Sciatic nerve (tissue), 2 donors: ENCODE measurements around the gene GTF2E1. TPM values are rescaled to one million over a fixed set of nuclear protein-coding genes. Genes with fewer than 3 reads are reported as not detected.
"Not testable (repeated sequence)": the region's sequence is repeated elsewhere in the genome, so short reads cannot be mapped to it uniquely, and the experiment has no call there.

Experiments
- ATAC-seq: fragments of 200-7000 bp; cut with Tn5 transposase; one replicate; pipeline ENCODE4 v1.9.1; 2020; ENCODE audit warnings: mild to moderate bottlenecking, moderate library complexity
- DNase-seq: peaks from one replicate; pipeline ENCODE4 v3.0.0-alpha.2; 2020; ENCODE audit warnings: low spot score
- intact Hi-C: fragments of 100-400 bp; cut with DNase I; formaldehyde crosslinking; loops from one replicate; pipeline ENCODE4 v1.14.2; 2022
- total RNA-seq: library from RNA; stranded (reverse); fragmentation: NEBNext Ultra II Directional; extraction: Animal tissue kit (Norgen Biotek cat#: 25700); gene quantifications from one replicate; pipeline ENCODE4 v1.2.1, GENCODE V29; 2021
- donor health status: DM: no; HTN: no; CAD: no.
- donor health status: DM: no; HTN: no; CAD: no.

The GTF2E1 gene
- total RNA-seq: 15.0 TPM

GRCh38 chr3:120742198-120742848, at the start of gene GTF2E1, which contains the start of gene RABL3:
GTF2E1 (plus strand) TSS chr3:120742744; CDS start chr3:120750553, 7,809 bp downstream.
RABL3 (minus strand) TSS chr3:120742516; CDS start chr3:120742507, 9 bp downstream.
- intact Hi-C loops: no loop called here
- ATAC-seq: peak; percentile 100
- DNase-seq: peak; percentile 97

- intact Hi-C loops: no loop called here
- ATAC-seq: no peak
- no peak for DNase-seq
Measured at GRCh38 chr3:120693439-120694171, 48.9 kb upstream of the GTF2E1 start.

- ATAC-seq: no peak
- intact Hi-C loops: no loop called here
- no peak for DNase-seq
Measured at GRCh38 chr3:120699333-120699732, 43.2 kb upstream of the GTF2E1 start.

GRCh38 chr3:120705884-120706582, 36.5 kb upstream of the GTF2E1 start:
- no peak for DNase-seq
- no peak for ATAC-seq
- intact Hi-C loops: no loop called here

- DNase-seq (no peak), ATAC-seq (no peak)
- intact Hi-C loops: no loop called here
Measured at GRCh38 chr3:120706950-120707349, 35.6 kb upstream of the GTF2E1 start.

- DNase-seq: no peak
- ATAC-seq: no peak
- intact Hi-C loops: no loop called here
Measured at GRCh38 chr3:120708408-120708807, 34.1 kb upstream of the GTF2E1 start.

- no peak for DNase-seq
- no peak for ATAC-seq
- intact Hi-C loops: no loop called here
Measured at GRCh38 chr3:120710369-120710768, 32.2 kb upstream of the GTF2E1 start.

- DNase-seq (no peak), ATAC-seq (no peak)
- intact Hi-C loops: no loop called here
Measured at GRCh38 chr3:120713262-120713661, 29.3 kb upstream of the GTF2E1 start.

DNA sequence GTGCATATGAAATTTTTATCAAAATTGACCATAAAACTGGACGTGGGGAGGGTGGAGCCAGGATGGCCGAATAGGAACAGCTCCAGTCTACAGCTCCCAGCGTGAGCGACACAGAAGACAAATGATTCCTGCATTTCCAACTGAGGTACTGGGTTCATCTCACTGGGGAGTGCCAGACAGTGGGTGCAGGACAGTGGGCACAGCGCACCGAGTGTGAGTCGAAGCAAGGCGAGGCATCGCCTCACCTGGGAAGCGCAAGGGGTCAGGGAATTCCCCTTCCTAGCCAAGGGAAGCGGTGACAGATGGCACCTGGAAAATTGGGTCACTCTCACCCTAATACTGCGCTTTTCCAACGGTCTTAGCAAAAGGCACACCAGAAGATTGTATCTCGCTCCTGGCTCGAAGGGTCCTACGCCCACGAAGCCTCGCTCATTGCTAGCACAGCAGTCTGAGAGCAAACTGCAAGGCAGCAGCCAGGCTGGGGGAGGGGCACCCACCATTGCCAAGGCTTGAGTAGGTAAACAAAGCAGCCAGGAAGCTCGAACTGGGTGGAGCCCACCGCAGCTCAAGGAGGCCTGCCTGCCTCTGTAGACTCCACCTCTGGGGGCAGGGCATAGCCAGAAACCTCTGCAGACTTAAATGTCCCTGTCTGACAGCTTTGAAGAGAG, 23.2 kb upstream of the GTF2E1 start:
- peak; percentile 65 for DNase-seq
- ATAC-seq, intact Hi-C loops: not testable (repeated sequence)

- intact Hi-C loops: no loop called here
- ATAC-seq (no peak), DNase-seq (no peak)
Measured at GRCh38 chr3:120726791-120727190, 15.8 kb upstream of the GTF2E1 start.

- ATAC-seq (no peak), DNase-seq (no peak)
- intact Hi-C loops: no loop called here
Measured at GRCh38 chr3:120730576-120731542, 11.7 kb upstream of the GTF2E1 start.

DNA sequence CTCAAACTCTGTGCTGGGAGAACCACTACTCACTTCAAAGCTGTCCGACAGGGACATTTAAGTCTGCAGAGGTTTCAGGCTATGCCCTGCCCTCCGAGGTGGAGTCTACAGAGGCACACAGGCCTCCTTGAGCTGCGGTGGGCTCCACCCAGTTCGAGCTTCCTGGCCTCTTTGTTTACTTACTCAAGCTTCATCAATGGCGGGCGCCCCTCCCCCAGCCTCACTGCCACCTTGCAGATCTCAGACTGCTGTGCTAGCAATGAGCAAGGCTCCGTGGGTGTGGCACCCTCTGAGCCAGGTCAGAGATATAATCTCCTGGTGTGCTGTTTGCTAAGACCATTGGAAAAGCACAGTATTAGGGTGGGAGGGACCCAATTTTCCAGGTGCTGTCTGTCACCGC, 4.5 kb upstream of the GTF2E1 start:
- intact Hi-C loops, DNase-seq, ATAC-seq: not testable (repeated sequence)

GRCh38 chr3:120741320-120741719, 1.2 kb upstream of the GTF2E1 start:
- intact Hi-C loops: no loop called here
- no peak for ATAC-seq
- DNase-seq: no peak

- DNase-seq (no peak), ATAC-seq (peak; percentile 7)
- intact Hi-C loops: no loop called here
Measured at GRCh38 chr3:120741837-120742197, 727 bp upstream of the GTF2E1 start.

- intact Hi-C loops: no loop called here
- peak; percentile 67 for DNase-seq
Measured at GRCh38 chr3:120742849-120743365, 363 bp downstream of the GTF2E1 start.

DNA sequence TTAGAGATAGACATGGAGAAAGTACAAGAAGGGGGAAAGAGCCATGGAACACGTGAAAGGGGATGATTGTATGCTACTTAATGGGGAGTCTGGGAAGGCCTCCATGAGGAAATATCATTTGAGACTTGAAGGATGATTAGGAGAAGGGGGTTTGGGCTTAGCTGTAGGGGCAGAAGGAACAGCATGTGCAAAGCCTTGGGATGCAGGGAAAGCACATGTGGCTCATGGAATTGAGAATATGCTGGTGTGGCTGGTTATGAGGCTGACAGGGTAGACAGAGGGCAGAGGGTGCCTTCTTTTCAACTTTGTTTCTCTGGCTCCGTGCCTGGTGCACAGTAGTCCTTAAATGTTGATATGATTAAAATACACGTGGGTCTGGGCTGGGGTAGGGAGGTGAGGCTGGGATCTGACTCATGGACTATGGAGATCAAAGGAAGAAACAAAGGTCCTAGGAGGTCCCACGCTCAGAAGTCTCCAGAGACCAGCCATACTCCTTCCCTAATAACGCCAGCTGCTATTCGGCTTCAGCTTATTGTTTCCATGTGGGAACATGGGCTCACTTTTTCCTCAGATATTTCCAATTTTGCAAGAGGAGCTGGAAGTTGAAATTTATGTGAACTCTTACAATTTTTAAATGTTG, 1.1 kb downstream of the GTF2E1 start:
- intact Hi-C loops: no loop called here
- no peak for ATAC-seq
- DNase-seq: no peak

More at GRCh38 chr3:120742849-120743365, 363 bp downstream of the GTF2E1 start:
- ATAC-seq: peak; percentile 32

GRCh38 chr3:120745466-120745865, 2.9 kb downstream of the GTF2E1 start:
- no peak for ATAC-seq
- no peak for DNase-seq
- intact Hi-C loops: no loop called here

DNA sequence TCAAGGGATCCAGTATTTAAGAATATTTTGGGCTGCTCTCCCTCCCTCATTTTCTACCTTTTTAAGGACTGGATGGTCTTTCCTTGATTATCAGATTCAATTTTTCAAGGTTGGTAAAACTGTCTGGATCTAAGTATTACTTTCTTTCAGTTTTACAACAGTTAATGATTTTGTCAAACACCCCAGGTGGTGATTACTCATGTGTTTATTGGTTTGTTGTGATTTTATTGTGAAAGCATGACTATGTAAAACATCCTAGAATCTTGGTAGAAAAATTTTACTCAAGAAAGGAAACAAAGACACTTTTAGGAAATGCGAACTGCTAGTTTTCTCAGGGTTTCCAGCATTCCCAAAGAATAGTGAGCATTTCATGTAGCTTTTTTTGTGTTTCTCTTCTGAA, 7.3 kb downstream of the GTF2E1 start:
- intact Hi-C loops: no loop called here
- ATAC-seq (no peak), DNase-seq (no peak)
